Measurements from ENCODE around the gene EPHB1. TPM values are rescaled to one million over a fixed set of nuclear protein-coding genes. Genes with fewer than 3 reads are reported as not detected.
"Not testable (repeated sequence)": the region's sequence is repeated elsewhere in the genome, so short reads cannot be mapped to it uniquely, and the experiment has no call there.

Gene EPHB1
- polyA plus RNA-seq, 1 experiment, result 0.50 TPM

DNA sequence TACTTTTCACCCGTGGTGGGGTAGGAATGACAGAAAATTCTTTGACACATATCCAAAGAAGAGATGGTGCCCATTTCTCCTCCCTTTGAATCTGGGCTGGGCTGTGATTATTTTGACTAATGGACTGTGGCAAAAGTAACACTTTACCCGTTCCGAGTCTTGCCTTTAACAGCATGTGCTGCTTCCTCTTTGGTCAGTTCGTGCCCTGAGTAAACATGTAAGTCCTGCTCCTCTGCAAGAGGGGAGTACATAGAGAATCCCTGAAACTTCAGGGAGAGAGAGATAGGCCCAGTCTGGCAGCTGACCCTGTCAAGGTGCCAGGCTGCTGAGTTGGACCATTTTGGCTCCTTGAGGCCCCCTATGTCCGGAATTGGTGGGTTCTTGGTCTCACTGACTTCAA is 243.1 kb downstream of the EPHB1 start:
- CTCF ChIA-PET, result no interaction called here
- no peak for DNase-seq (ENCODE audit: low read depth)
- POLR2A ChIA-PET, result no interaction called here
- H3K36me3 ChIP-seq (ENCODE audit: control insufficient read depth, insufficient read depth, low read length), result no peaks in the 10 kb centered on the region
- TF ChIP-seq, protein P1, sequence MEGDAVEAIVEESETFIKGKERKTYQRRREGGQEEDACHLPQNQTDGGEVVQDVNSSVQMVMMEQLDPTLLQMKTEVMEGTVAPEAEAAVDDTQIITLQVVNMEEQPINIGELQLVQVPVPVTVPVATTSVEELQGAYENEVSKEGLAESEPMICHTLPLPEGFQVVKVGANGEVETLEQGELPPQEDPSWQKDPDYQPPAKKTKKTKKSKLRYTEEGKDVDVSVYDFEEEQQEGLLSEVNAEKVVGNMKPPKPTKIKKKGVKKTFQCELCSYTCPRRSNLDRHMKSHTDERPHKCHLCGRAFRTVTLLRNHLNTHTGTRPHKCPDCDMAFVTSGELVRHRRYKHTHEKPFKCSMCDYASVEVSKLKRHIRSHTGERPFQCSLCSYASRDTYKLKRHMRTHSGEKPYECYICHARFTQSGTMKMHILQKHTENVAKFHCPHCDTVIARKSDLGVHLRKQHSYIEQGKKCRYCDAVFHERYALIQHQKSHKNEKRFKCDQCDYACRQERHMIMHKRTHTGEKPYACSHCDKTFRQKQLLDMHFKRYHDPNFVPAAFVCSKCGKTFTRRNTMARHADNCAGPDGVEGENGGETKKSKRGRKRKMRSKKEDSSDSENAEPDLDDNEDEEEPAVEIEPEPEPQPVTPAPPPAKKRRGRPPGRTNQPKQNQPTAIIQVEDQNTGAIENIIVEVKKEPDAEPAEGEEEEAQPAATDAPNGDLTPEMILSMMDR (IDR thresholded peaks at IDR 0.05; ENCODE audit: insufficient read depth, low read depth, low read length), result no peak
- no peak overlapping the region for H3K4me3 ChIP-seq (ENCODE audit: low read depth, low read length)
- no peaks in the 10 kb centered on the region for H3K27me3 ChIP-seq (ENCODE audit: control insufficient read depth, insufficient read depth, low read length)

DNA sequence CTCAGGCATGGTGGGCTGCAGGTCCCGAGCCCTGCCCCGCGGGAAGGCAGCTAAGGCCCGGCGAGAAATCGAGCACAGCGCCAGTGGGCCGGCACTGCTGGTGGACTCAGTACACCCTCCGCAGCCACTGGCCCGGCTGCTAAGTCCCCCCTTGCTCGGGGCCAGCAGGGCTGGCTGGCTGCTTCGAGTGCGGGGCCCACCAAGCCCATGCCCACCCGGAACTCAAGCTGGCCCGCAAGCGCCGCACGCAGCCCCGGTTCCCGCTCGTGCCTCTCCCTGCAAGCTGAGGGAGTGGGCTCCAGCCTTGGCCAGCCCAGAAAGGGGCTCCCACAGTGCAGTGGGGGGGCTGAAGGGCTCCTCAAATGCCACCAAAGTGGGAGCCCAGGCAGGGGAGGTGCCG is 244.5 kb downstream of the EPHB1 start:
- CTCF ChIA-PET; H3K4me3 ChIP-seq (ENCODE audit: low read depth, low read length); H3K27me3 ChIP-seq (ENCODE audit: control insufficient read depth, insufficient read depth, low read length); H3K36me3 ChIP-seq (ENCODE audit: control insufficient read depth, insufficient read depth, low read length); DNase-seq (ENCODE audit: low read depth); POLR2A ChIA-PET: not testable (repeated sequence)

DNA sequence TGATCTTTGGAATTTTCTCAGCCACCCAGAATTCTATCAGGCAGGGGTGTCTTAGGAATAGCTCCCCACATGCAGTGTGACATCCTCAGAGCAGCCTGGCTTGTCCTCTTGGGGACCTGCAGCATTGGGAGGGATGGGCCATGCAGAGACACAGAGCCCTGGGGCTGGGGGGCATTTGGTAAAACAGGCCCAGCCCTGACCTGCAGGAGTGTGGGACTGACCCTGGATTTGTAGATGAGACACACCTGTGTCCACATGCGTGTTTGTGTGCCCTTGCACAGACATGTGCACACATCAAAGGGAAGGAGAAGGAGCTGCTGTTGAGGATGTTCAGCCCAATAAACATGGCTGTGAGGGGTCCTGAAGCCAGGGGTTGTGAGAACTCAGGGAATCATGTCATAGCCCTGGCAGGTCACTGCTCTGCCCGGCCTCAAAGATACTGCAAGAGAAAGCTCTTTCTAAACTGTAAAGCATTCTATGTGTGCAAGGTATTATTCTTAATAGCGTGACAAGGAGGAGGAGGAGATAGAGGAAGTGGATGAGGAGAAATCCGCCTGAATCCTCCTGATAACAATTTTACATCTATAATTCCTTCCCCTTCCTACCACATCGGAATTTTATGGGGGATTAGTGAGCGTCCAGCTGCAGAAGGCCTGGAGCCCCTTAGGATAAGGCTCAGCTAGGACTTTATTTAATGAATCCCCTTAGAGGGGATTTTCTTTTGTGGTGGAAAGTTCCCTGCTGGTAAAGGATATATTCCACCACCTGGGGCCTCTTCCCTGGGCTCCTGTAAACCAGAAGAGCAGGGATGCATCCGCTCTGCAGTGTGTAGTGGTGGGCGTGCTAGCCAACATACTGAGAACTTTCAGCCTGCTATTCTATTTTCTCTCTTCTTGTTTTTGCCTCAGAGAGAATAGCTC is 245.5 kb downstream of the EPHB1 start:
- no peak overlapping the region for H3K4me3 ChIP-seq (ENCODE audit: low read depth, low read length)
- TF ChIP-seq, protein P1 (IDR thresholded peaks at IDR 0.05; ENCODE audit: insufficient read depth, low read depth, low read length), result no peak
- DNase-seq (ENCODE audit: low read depth), result no peak
- POLR2A ChIA-PET, result no interaction called here
- CTCF ChIA-PET, result no interaction called here
- no peaks in the 10 kb centered on the region for H3K27me3 ChIP-seq (ENCODE audit: control insufficient read depth, insufficient read depth, low read length)
- H3K36me3 ChIP-seq (ENCODE audit: control insufficient read depth, insufficient read depth, low read length), result no peaks in the 10 kb centered on the region

DNA sequence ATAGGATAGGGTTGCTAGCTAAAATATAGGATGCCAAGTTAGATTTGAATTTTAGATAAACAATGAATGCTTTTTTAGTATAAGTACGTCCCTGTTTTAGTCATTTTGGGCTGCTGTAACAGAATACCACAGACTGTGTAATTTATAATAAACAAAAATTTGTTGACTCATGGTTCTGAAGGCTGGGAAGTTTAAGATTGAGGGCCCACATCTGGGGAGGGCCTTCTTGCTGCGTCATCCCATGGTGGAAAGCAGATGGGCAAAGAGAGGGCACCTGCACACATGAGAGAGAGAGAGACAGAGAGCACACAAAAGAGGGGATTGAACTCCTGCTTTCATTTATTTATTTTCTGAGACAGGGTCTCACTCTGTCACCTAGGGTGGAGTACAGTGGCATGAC is 246.5 kb downstream of the EPHB1 start:
- TF ChIP-seq, protein P1 (IDR thresholded peaks at IDR 0.05; ENCODE audit: insufficient read depth, low read depth, low read length), result no peak
- ChIA-PET POLR2A (no interaction called here), CTCF (interaction anchor here (0.7 to 1.0 kb wide), 2 partner anchors 10 to 219 kb away, joined by 3 read pairs; no protein-coding TSS in a partner anchor)
- Histone ChIP-seq H3K36me3 (ENCODE audit: control insufficient read depth, insufficient read depth, low read length) (no peaks in the 10 kb centered on the region), H3K4me3 (ENCODE audit: low read depth, low read length) (no peak overlapping the region), H3K27me3 (ENCODE audit: control insufficient read depth, insufficient read depth, low read length) (no peaks in the 10 kb centered on the region)
- no peak for DNase-seq (ENCODE audit: low read depth)

DNA sequence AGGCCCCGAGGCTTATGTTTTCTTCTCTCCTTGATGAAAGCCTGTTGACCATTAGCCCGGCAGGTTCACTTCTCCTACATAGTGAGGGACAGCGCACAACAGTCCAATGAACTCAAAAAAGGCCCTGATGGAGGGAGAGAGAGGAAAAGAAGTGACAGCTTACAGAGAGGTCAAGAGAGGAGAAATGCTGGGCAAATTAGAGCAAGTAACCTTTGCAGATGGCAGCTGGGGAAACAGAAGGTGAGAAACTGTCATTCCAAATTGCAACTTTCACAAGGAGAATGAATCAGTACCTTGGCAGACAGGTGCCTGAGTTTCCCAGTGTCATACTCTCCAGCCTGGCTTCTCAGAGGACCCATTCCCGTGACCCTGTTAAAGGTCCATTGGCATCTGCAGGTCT is 252.0 kb downstream of the EPHB1 start:
- H3K27me3 ChIP-seq (ENCODE audit: control insufficient read depth, insufficient read depth, low read length), result no peaks in the 10 kb centered on the region
- TF ChIP-seq, protein P1 (IDR thresholded peaks at IDR 0.05; ENCODE audit: insufficient read depth, low read depth, low read length), result no peak
- POLR2A ChIA-PET, result no interaction called here
- H3K4me3 ChIP-seq (ENCODE audit: low read depth, low read length), result no peak overlapping the region
- DNase-seq (ENCODE audit: low read depth), result no peak
- CTCF ChIA-PET, result no interaction called here
- H3K36me3 ChIP-seq (ENCODE audit: control insufficient read depth, insufficient read depth, low read length), result no peaks in the 10 kb centered on the region

All from BJ (cell line).